Measurements from ENCODE around the gene DYNC2LI1. TPM values are rescaled to one million over a fixed set of nuclear protein-coding genes. Genes with fewer than 3 reads are reported as not detected.
A peak's percentile ranks its signal among the peaks of the same experiment; 100 is the strongest.

The DYNC2LI1 gene
- total RNA-seq, 4 donors from 2014 or later, result 27.0 to 83.8 (median 62.4) TPM

DNA sequence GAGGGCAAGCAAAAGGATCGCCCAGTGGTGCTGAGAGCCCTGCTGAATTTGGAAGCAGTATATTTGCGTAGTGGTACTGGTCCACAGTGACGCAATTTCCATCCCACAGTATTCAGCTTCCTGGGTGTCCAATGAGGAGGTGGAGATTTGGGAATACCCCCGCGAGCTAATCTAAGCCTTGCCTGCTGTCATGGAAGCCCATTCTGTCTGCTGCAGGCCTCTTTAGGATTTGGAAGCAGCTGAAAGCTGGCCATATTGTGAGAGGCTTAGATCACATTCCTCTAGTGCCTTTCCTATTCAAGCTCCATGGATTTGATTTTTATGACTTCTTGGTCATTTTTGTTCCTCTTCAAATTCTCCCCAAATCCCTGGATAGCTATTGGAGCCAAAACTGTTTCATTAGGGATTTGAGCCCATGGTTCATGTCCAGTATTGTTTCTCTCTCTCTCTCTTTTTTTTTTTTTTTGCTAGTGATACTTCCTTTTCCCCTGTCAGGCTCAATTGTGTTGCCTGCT, 22.3 kb upstream of the DYNC2LI1 start:
- Histone ChIP-seq H3K27ac (no peak overlapping the region), H3K9me3 (no peaks in the 10 kb centered on the region), H3K4me3 (no peak overlapping the region), H3K36me3 (no peaks in the 10 kb centered on the region), H3K27me3 (no peaks in the 10 kb centered on the region), H3K4me1 (no peaks in the 10 kb centered on the region)
- TF ChIP-seq POLR2A (IDR thresholded peaks at IDR 0.05), result no peak
- no peak for TF ChIP-seq CTCF (IDR thresholded peaks at IDR 0.05)
- intact Hi-C loops (cut with DNase I; ENCODE audit: low total_unique reads), result no loop called here
- no peak for DNase-seq

DNA sequence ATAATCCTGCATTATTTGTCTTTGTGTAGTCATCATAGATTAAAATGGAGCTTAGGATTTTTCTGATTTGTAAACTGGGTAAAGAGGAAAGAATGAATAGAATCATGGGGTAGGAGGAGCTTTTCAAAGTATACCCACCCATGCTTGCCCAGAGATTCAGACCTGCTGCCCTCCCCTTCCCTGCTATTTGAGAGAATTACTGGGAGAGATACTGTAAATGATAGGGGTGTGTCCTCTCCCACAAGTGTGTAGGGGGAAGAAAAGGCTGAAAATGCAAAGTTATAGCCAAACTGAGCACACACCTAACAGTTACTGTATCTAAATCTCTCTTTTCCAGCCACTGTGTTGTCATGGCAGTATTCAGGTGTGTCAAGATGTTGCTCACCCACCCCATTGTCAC, 21.5 kb upstream of the DYNC2LI1 start:
- Histone ChIP-seq H3K4me1 (no peaks in the 10 kb centered on the region), H3K36me3 (no peaks in the 10 kb centered on the region), H3K4me3 (no peak overlapping the region), H3K9me3 (no peaks in the 10 kb centered on the region), H3K27ac (no peak overlapping the region), H3K27me3 (no peaks in the 10 kb centered on the region)
- no peak for DNase-seq
- TF ChIP-seq CTCF (IDR thresholded peaks at IDR 0.05) (no peak), POLR2A (IDR thresholded peaks at IDR 0.05) (no peak)
- intact Hi-C loops (cut with DNase I; ENCODE audit: low total_unique reads), result no loop called here

DNA sequence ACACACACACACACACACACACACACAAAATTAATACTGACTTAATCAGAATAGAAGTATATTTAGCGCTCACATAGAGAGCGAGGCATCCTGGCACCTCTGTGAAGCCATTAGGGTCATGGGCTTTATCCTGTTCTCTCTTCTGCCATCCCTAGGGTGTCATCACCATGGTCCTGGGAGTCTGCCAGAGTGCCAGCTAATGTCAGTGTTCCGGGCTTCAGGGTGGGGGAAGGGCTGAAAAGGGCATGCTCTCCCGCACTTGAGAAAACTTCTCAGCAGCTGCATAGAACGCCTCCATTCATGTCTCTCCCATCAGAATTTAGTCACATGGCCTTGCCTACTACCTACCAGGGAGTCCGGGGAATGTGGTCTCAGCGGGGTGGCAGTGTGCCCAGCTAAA, 19.7 kb upstream of the DYNC2LI1 start:
- H3K36me3 ChIP-seq, result no peaks in the 10 kb centered on the region
- no peaks in the 10 kb centered on the region for H3K9me3 ChIP-seq
- no peak for TF ChIP-seq CTCF (IDR thresholded peaks at IDR 0.05)
- TF ChIP-seq POLR2A (IDR thresholded peaks at IDR 0.05), result no peak
- intact Hi-C loops (cut with DNase I; ENCODE audit: low total_unique reads), result no loop called here
- no peaks in the 10 kb centered on the region for H3K4me1 ChIP-seq
- H3K27ac ChIP-seq, result no peak overlapping the region
- no peaks in the 10 kb centered on the region for H3K27me3 ChIP-seq
- DNase-seq, result no peak
- H3K4me3 ChIP-seq, result no peak overlapping the region

DNA sequence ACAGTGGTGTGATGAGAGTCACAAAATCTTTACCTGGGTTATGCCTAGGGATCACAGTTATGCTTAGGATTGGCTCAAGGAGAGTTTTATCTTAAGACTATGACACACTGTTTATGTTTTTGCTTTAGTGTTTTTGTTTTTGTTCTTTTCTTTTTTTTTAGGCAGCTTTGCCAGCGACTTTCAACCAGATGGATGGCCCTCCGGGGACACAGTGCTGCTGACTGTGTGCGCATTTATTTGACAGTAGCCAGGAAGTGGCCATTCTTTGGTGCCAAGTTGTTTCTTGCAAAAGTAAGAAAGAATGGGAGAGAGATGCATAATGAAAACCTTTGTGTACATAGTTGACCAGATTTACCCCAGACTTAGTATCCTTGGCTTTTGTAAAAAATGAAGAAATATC, 15.1 kb upstream of the DYNC2LI1 start:
- no peaks in the 10 kb centered on the region for H3K9me3 ChIP-seq
- H3K27ac ChIP-seq, result peak overlapping the region; percentile 22 to 89
- no peak for TF ChIP-seq CTCF (IDR thresholded peaks at IDR 0.05)
- TF ChIP-seq POLR2A (IDR thresholded peaks at IDR 0.05), result no peak
- H3K36me3 ChIP-seq, result no peaks in the 10 kb centered on the region
- no peaks in the 10 kb centered on the region for H3K4me1 ChIP-seq
- H3K27me3 ChIP-seq, result no peaks in the 10 kb centered on the region
- intact Hi-C loops (cut with DNase I; ENCODE audit: low total_unique reads), result no loop called here
- no peak for DNase-seq
- no peak overlapping the region for H3K4me3 ChIP-seq

GRCh38 chr2:43759195-43759594, 14.6 kb upstream of the DYNC2LI1 start:
- H3K4me3 ChIP-seq, result no peak overlapping the region
- no peaks in the 10 kb centered on the region for H3K9me3 ChIP-seq
- no peak for TF ChIP-seq CTCF (IDR thresholded peaks at IDR 0.05)
- H3K27me3 ChIP-seq, result no peaks in the 10 kb centered on the region
- H3K27ac ChIP-seq, result peak overlapping the region; percentile 22 to 89
- no peaks in the 10 kb centered on the region for H3K4me1 ChIP-seq
- intact Hi-C loops (cut with DNase I; ENCODE audit: low total_unique reads), result no loop called here
- H3K36me3 ChIP-seq, result no peaks in the 10 kb centered on the region
- no peak for DNase-seq
